HG02973 (cell line): ENCODE data around the gene PEPD.

Experiments
- ATAC-seq: cut with Tn5 transposase; IDR thresholded peaks from one replicate; pipeline ENCODE4 v1.9.1; 2021; ENCODE audit warnings: moderate library complexity; ENCODE audit not compliant: unreplicated experiment

The PEPD gene

DNA sequence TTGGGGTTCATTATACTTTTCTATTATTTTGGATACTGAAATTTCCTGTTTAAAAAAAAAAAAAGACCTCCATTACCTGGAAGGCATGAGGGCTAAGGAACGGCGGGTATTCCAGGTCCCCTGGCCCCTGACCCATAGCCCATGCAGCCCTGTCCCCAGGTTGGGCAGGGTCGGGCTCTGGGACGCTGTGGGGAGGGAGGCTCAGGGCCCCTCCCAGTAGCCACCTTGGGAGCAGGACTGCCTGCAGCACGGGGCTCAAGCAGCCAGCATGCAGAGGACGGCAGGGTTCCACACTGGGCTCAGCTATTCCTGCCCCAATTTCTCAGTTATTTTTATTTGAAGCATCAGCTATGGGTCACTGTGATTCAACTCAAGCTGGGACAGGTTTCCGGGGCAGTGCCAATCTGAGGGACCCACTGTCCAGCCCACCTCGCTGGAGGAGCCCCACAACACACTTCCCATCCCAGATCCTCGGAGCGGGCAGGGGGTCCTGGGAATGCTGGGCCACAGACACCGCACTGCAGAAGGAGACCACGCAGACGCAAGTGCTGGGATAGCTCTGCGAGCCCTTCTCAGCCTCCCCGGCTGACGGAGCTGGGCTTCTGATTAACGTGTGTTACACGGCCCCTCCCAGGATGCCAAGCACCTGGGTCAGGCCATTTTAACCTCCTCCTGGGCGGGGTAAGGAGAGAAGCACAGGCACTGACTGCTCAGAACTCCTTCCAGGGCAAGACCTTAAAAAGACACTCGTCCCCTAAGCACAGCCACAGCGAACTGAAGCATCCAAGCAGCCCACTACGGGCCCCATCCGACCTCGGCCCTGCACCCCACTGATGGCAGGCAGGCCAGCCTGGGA, 60.1 kb downstream of the PEPD start:
- ATAC-seq: no peak

DNA sequence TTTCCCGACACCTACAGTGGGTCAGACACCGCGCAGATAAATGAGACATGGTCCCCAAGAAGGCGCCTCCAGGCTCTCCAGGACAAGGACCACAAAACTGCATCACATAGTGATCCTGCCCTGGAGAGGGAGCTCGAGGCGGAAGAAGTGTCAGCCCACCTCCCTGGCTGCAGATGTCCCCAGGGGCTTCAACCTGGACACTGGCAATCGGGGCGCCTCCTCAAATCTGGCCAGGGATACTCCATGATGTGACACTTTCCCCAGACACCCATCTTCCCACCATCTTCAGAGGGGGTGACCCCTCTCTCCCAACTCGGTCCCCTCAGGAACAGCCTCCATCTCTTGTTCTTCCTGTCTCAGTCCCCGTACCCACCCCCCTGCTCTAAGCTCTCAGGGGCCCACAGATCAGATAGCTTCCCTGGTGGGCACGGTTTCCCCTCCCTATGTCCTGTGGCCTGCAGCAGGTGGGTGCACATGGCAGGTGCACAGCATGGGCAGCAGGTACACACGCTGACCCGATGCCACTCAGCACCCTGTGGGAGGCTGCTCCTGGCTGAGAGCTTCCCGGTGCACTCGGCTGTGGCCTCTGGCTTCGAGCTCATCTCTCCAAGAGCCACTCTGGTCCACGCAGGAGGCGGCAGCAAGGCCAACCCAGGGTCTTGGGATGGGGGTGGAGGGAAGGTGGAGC, 61.2 kb downstream of the PEPD start:
- ATAC-seq: no peak

DNA sequence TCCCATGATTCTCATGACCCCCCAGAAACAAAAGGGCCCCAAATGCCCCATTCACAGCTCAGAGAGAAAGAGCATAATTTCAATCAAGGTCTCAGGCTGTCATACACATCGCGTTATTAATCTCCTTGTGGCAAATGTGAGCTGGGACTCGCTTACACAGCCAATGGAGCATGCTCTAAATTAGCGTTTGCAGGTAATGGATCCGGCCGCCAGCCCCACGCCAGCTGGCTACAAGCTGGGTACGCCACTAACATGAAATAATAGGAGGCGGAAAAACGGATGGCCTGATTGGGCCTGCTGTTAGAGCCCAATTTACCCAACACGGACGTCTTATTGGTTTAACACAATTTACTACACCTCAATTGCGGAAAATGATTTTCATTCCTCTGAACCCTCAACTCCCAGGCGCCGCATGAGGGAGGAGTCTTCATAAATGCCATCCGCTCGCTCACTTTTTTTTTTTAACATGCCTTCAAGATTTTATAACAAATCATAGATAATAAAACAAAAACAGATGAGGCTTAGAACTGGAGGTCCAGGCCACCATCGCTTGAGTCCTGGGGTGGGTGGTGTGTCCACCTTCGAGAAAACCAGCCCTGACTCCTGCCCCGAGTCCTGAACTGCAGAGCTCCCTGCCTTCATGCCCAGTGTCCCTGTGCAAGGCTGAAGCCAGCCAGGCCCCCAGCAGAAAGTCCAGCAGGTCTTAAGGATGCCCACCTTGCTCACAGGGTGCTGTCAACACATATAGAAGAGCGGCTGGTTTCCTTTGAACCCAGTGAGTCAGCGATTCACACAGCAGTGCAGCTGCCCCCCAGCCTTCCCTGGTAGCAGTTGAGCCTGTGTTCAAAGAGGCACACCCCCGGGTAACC, 62.1 kb downstream of the PEPD start:
- no peak for ATAC-seq

- no peak for ATAC-seq
Measured at GRCh38 chr19:33458807-33459206, 62.8 kb downstream of the PEPD start.

DNA sequence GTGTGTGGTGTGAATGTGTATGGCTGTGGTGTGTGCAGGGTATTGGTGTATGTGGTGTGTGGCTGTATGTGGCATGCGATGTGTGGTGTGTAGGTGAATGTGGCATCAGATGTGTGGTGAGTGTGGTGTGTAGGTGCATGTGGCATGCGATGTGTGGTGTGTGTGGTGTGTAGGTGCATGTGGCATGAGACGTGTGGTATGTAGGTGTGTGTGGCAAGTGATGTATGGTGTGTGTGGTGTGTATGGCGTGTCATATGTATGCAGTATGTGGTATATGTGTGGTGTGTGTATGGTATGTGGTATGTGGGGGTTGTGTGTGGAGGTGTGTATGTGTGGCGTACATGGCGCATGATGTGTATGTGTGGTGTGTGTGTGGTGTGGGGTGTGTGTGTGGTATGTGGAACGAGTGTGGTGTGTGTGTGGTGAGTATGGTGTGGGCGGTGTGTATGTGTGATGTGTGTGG, 63.4 kb downstream of the PEPD start:
- no peak for ATAC-seq

DNA sequence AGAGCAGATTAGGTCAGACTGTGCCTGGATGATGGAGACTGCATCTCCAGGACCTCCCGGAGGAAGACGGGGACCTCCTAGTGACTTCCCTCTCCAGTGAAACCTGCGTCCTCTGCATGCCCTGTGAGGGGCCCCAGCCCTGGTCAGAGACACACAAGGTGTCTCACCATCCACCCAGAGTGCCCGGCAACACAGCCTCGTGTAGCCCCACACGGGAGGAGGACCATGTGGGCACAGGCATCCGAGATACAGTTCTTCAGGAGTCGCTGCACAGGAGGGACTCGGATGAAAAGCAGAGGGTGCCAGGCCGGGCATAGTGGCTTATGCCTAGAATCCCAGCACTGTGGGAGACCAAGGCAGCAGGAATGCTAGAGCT, 64.8 kb downstream of the PEPD start:
- no peak for ATAC-seq

- no peak for ATAC-seq
Measured at GRCh38 chr19:33456076-33456844, 65.3 kb downstream of the PEPD start.

- ATAC-seq: no peak
Measured at GRCh38 chr19:33453265-33453664, 68.3 kb downstream of the PEPD start.

DNA sequence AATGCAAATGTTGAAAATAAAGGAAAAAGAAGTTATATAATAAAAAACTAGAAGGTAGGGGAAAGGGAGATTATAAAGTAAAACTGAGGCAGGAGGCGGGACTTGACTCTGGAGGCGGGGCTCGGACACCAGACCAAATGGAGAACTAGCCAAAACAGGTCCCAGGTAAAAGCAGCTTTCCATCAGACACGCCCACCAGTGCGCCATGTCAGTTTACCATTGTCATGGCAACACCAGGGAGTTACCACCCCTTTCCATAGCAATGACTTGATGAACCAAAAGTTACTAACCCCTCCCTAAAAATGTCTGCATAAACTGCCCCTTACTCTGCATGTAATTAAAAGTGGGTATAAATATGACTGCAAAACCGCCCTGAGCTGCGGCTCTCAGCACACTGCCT, 70.9 kb downstream of the PEPD start:
- ATAC-seq: no peak

GRCh38 chr19:33449799-33450198, 71.8 kb downstream of the PEPD start:
- no peak for ATAC-seq

- no peak for ATAC-seq
Measured at GRCh38 chr19:33448159-33448516, 73.5 kb downstream of the PEPD start.

DNA sequence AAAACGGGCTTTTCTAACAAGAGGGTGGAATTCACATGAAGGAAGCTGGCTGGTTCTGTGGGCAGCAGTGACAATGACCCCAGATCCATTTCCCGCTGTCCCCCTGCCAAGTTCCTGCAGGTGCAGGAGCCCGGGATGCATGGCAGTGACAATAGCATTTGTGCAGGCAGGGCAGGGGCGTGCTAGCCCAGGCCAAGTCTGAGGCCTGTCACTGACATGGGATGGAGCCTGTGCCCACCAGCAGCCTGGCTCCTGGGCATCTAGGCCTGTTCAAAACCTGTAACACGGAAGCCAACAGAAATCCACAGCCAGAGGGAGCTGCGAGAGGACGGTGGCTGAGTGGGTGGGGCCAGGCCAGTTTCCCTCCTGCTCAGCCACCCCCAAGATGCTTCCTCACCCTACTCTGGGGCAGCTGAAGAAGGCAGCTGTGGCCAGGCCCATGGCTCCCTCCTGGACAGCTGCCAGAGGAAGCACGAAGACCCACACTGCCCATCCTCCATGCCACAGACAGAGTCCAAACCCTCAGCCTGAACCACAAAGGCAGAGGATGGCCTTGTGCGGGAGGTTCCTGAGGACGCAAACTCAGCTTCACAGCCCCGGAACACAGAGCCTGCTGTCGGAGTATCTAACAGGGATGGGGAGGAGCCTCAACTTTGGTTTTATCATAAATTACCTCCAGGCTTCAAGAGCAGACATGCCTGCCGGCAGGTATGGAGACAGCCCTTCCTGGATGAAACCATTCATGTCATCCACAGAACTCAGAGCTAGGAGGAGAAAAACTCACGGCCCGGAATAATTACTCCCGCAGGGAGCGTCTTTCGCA, 74.0 kb downstream of the PEPD start:
- no peak for ATAC-seq

DNA sequence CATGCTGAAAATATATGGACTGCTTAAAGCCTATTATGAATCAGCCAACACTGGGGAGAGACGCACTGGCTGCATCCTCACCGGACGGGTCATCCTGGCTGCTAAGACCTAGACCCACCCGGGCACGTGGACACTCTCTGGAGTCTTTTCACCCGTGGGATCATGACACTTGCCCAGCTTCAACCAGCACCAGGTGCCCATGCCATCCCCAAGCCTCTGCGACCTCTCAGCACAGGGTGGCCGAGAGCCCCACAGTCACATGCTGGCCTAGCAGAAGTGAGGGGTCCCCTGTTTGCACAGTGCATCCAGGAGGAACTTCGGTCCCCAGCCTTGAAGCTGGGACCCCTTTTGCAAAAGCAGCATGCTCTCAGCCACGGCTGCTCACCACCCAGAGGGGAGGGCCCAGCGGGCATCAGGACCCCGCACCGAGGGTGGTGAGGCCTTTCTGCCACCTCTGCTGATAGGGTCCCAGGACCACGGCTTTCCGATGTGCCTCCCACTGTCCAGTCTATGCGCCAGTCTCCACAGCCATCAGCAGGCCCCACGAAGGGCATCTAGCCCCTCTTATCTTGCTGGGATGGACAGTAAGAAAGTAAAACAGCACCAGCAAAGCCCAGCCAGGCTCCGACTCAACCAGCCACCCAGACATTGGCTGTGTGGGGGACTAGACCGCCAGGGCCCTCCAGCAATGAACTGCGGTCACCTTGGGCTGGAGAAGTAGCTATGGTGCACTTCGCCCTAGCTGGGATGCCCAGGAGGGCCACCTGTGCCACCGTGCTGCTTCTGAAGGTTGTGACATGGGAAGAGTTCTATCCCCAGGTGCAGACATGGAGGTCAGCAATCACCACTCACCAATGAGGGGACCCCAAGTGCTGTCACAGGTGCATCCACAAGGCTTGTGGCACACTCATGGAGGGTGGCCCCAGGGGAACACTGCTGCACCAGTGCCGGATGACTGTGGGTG, 75.0 kb downstream of the PEPD start:
- no peak for ATAC-seq

DNA sequence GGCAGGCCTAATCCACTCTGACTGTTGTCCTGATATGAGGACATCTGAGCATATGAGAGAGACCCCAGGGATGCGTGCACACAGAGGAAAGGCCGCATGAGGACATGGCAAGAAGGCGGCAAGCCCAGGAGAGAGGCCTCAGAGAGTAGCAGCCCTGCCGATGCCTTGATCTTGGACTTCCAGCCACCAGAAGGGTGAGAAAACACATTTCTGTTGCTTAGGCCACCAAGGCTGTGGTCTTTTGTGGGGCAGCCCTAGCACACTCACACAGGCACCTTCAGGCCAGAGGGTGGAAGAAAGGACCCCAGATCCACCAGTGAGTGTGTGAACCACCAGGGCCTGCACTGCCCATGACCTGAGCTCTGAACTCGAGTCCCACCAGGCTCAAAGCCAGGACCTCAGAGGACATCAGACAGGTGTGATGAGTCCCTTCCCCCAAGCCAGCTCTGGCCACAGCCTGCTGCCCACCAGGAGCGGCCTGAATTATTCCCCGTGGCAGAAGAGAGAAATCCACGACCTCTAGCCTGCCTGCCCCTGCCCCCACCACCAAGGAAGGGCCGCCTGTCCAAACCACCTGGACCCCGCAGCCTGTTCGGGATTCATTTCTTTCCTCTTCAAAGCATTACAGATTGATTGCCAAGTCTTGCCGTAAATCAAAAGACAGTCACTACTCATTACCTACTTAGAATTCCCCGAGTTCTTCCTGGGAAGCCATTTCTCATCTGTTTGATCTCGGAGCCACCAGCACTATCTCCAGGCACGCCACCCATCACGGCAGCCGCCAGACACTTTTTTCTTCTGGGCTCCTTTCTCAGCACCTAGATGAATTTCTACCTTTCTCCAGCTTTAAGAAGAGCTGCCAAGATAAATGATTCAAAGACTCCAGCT, 75.9 kb downstream of the PEPD start:
- no peak for ATAC-seq

DNA sequence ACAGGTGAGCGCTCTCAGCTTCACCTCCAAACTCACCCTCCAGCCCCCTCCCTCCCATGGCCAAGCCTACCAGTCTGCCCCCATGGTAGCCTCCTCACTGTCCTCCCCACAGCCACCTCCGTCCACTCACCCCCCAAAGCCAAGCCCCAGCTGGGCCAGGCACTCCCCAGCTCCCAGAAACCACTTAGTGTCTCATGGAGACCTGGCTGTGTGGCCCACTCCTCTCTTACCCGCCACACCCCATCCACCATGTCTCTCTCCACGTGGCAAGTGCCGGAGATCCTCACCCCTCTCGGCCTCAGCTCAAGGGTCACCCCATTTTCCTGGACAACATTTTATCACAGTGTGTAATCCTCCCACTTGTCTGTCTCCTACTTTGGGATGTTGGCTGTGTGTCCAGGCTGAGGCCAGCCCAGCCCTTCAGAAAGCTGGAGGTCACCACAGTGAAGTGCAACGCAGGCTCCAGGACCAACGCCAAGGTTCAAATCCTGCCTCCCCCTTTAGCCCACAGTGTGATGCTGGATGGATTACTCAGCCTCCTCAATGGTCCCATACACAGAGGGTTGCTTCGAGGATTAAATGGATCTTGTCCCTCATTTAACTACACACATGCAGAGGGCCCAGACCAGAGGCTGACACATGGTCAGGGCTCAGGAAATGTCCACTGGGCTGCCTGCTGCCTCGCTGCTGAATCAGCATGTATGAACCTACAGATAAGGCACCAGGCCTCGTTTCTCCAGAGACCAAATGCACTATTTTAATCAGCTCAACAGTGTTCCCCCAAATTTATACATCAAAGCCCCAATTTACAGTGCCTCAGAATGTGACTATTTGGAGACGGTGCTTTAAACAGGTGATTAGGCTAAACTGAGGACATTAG, 76.8 kb downstream of the PEPD start:
- ATAC-seq: no peak

DNA sequence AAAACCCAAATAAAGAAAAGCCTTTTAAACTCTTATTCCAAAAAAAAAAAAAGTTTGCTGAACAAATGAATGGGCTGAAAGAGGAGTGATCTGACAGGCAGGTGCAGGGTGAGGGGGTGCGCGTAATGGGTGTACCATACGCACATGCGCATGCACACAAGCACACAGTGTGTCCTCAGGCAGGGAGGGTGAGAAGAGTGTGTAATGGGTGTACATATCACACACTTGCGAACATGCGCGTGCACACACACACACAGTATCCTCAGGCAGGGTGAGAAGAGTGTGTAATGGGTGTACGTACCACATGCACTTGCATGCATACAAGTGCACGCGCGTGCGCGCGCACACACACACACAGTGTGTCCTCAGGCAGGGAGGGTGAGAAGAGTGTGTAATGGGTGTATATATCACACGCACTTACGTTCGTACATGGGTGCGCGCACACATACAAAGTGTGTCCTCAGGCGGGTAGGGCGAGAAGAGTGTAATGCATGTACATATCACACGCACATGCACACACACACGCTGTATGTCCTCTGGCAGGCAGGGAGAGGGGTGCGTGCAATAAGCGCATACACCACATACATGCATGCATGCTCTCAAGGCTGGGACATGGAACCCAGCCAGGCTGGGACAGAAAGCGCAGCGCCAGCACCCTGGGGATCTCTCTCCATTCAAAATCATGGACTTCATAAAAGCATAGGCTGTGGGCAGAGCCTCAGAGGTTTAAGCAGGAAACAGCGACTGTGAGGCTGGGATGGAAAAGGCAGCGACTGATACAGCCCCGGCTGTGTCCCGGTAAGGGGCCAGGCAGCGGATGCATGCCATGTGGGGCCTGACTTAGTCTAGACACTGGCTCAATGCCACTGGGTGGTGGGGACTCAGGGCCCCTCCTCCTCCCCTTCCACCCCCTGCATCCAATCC, 77.7 kb downstream of the PEPD start:
- no peak for ATAC-seq
